HepG2 (cell line): Measurements from ENCODE around the gene RRN3. TPM values are rescaled to one million over a fixed set of nuclear protein-coding genes. Genes with fewer than 3 reads are reported as not detected.

Experiments used
- ATAC-seq: fragments of 200-7000 bp; cut with Tn5 transposase; 3 replicates; pipeline ENCODE4 v1.9.1; 2020; ENCODE audit warnings: mild to moderate bottlenecking, moderate library complexity
- BruUV-seq: library from RNA; stranded (reverse); fragments of 400-500 nt; replicated peaks from 2 replicates; lab custom pipeline; 2021; lab: Mats Ljungman, UMichigan
- CTCF ChIA-PET: fragments of 300-600 bp; formaldehyde crosslinking; extraction: SDS; loops from one replicate; lab custom pipeline; 2021; ENCODE audit warnings: low total read pairs, inconsistent platforms, low intra/inter-chr PET ratio; lab: Yijun Ruan, JAX
- POLR2A ChIA-PET: fragments of 350-600 bp; sonication (Branson Sonifier 250); formaldehyde crosslinking; loops from one replicate; lab custom pipeline; 2020; ENCODE audit warnings: antibody characterized with exemption, inconsistent platforms; lab: Yijun Ruan, JAX
- DNase-seq: peaks from one replicate; pipeline ENCODE4 v3.0.0-alpha.2; 2015; ENCODE audit warnings: low spot score
- FAIRE-seq: peaks from 3 replicates; lab custom pipeline; 2011; peaks lifted over from hg19 to GRCh38; lab: Jason Lieb, UNC
- H2AFZ ChIP-seq: one replicate; pipeline ENCODE4 v1.6.1; 2011; ENCODE audit warnings: low read length, inconsistent platforms
- H3K27ac ChIP-seq: fragments of 300-600 bp; 3 replicates; pipeline ENCODE4 v1.8.0; 2011; ENCODE audit warnings: mixed run types, mild to moderate bottlenecking, mixed read lengths, low read length, inconsistent platforms; ENCODE audit not compliant: insufficient read depth; ENCODE audit errors: extremely low read length
- H3K27me3 ChIP-seq, 2 experiments: fragments of 200-600 bp in 1 of 2; 2 replicates in 1 of 2; 3 replicates in 1 of 2; pipeline versions ENCODE4 v1.6.0 to v1.8.0; 2011; ENCODE audit warnings: low read length in 2 of 2, mild to moderate bottlenecking in 2 of 2, moderate library complexity in 2 of 2, inconsistent platforms in 1 of 2; ENCODE audit not compliant: insufficient read depth in 2 of 2, control insufficient read depth in 1 of 2
- H3K36me3 ChIP-seq, 2 experiments: fragments of 200-600 bp in 1 of 2; replicated peaks in 1 of 2; 2 replicates in 1 of 2; 3 replicates in 1 of 2; pipeline versions ENCODE4 v1.5.1 to v1.8.0; 2011; ENCODE audit warnings: low read length in 2 of 2, inconsistent platforms in 1 of 2; ENCODE audit not compliant: insufficient read depth in 2 of 2, control insufficient read depth in 1 of 2
- H3K4me1 ChIP-seq: 2 replicates; pipeline ENCODE4 v1.5.1; 2012; ENCODE audit warnings: low read length, inconsistent platforms; ENCODE audit not compliant: insufficient read depth
- H3K4me2 ChIP-seq: 2 replicates; pipeline ENCODE4 v1.6.0; 2011; ENCODE audit warnings: low read depth, low read length, inconsistent platforms
- H3K4me3 ChIP-seq, 3 experiments: fragments of 200-600 bp in 1 of 3; sonication (generic), shearing (Covaris generic) in 1 of 3; replicated peaks in 1 of 3; 2 replicates each; pipeline ENCODE4 v1.5.1; 2011 to 2016; ENCODE audit warnings: low read length in 3 of 3, inconsistent platforms in 2 of 3, low read depth in 2 of 3, mild to moderate bottlenecking in 2 of 3, control low read depth in 1 of 3, mixed read lengths in 1 of 3; ENCODE audit not compliant: insufficient read depth in 1 of 3
- H3K79me2 ChIP-seq: one replicate; pipeline ENCODE4 v1.6.1; 2011; ENCODE audit warnings: low read length, inconsistent platforms; ENCODE audit not compliant: insufficient read depth
- H3K9ac ChIP-seq: 2 replicates; pipeline ENCODE4 v1.6.0; 2011; ENCODE audit warnings: mild to moderate bottlenecking, low read depth, low read length, inconsistent platforms; ENCODE audit not compliant: insufficient read depth
- H3K9me3 ChIP-seq: 2 replicates; pipeline ENCODE4 v1.5.1; 2012; ENCODE audit warnings: mild to moderate bottlenecking, low read length
- H4K20me1 ChIP-seq: 2 replicates; pipeline ENCODE4 v1.6.0; 2011; ENCODE audit warnings: inconsistent platforms, mild to moderate bottlenecking, low read length, moderate library complexity; ENCODE audit not compliant: insufficient read depth
- DDIT3 ChIP-seq: sonication (generic); formaldehyde crosslinking; IDR thresholded peaks from 2 replicates; pipeline ENCODE4 v1.4.0; 2020; ENCODE audit warnings: mild to moderate bottlenecking, missing genetic modification reagents
- ELF1 ChIP-seq: sonication (generic); formaldehyde crosslinking; IDR thresholded peaks from 2 replicates; pipeline ENCODE4 v1.4.0; 2020; ENCODE audit warnings: missing genetic modification reagents
- GMEB1 ChIP-seq: sonication (generic); formaldehyde crosslinking; IDR thresholded peaks from 2 replicates; pipeline ENCODE4 v1.5.1; 2020; ENCODE audit warnings: missing genetic modification reagents, mild to moderate bottlenecking, borderline replicate concordance
- HHEX ChIP-seq: IDR thresholded peaks from 2 replicates; pipeline ENCODE4 v1.6.1; 2016; ENCODE audit warnings: control low read depth
- MYNN ChIP-seq: sonication (generic); formaldehyde crosslinking; IDR thresholded peaks from 2 replicates; pipeline ENCODE4 v1.4.0; 2020; ENCODE audit warnings: mild to moderate bottlenecking, low read depth, missing genetic modification reagents
- PTBP1 ChIP-seq: fragments of 200-400 bp; formaldehyde crosslinking; IDR thresholded peaks from 2 replicates; pipeline ENCODE4 v1.6.1; 2018; ENCODE audit warnings: low read length, low read depth; ENCODE audit not compliant: poor library complexity, severe bottlenecking
- THAP8 ChIP-seq: sonication (generic); formaldehyde crosslinking; IDR thresholded peaks from 2 replicates; pipeline ENCODE4 v1.5.1; 2020; ENCODE audit warnings: missing genetic modification reagents, mild to moderate bottlenecking, borderline replicate concordance
- TP53 ChIP-seq: sonication (generic); formaldehyde crosslinking; conservative IDR thresholded peaks from 2 replicates; pipeline ENCODE4 v1.4.0; 2020; ENCODE audit warnings: missing genetic modification reagents
- ZMYM2 ChIP-seq: sonication (generic); formaldehyde crosslinking; IDR thresholded peaks from 2 replicates; pipeline ENCODE4 v1.8.0; 2022; ENCODE audit warnings: mild to moderate bottlenecking, missing genetic modification reagents
- ZNF33B ChIP-seq: sonication (generic); formaldehyde crosslinking; IDR thresholded peaks from 2 replicates; pipeline ENCODE4 v1.5.1; 2020; ENCODE audit warnings: mild to moderate bottlenecking, missing genetic modification reagents
- ZNF460 ChIP-seq: sonication (generic); formaldehyde crosslinking; IDR thresholded peaks from 2 replicates; pipeline ENCODE4 v1.5.1; 2020; ENCODE audit warnings: missing genetic modification reagents, mild to moderate bottlenecking, borderline replicate concordance
- ZNF512 ChIP-seq: sonication (generic); formaldehyde crosslinking; IDR thresholded peaks from 2 replicates; pipeline ENCODE4 v1.4.0; 2020; ENCODE audit warnings: mild to moderate bottlenecking, missing genetic modification reagents
- ZNF687 ChIP-seq: sonication (generic); formaldehyde crosslinking; IDR thresholded peaks from 2 replicates; pipeline ENCODE4 v1.5.1; 2020; ENCODE audit warnings: mild to moderate bottlenecking, missing genetic modification reagents, moderate library complexity
- WGBS: methylation state at CpG from one replicate; pipeline ENCODE4 v1.1.6; 2017; ENCODE audit warnings: low lambda C conversion rate; 5-methylcytosine and 5-hydroxymethylcytosine counted together
- in situ Hi-C: cut with HindIII; loops from 2 replicates; pipeline ENCODE4 v1.10.0; 2017; ENCODE audit warnings: low pct_unique_long_range_greater_than_20kb; ENCODE audit not compliant: extremely low pct_ligation_motif_present
- intact Hi-C: fragments of 100-400 bp; cut with micrococcal nuclease; formaldehyde crosslinking; loops from one replicate; pipeline ENCODE4 v1.10.0; 2022; ENCODE audit not compliant: unreplicated experiment
- polyA plus RNA-seq, 8 experiments: library from polyadenylated mRNA; depleted of rRNA in 3 of 8; stranded (reverse) in 7 of 8; unstranded in 1 of 8; fragments of >200 nt; fragmentation: Illumina TruSeq in 4 of 8; extraction: Trizol in 4 of 8; gene quantifications; 2 replicates each; pipeline versions ENCODE4 v1.2.1 to v1.2.3, GENCODE V29; 2011 to 2016; ENCODE audit warnings: low read depth in 4 of 8, missing spikeins in 1 of 8, mixed read lengths in 1 of 8; ENCODE audit not compliant: insufficient read depth in 1 of 8
- total RNA-seq, 5 experiments: library from RNA; depleted of rRNA; stranded (reverse); fragments of >200 nt; fragmentation: Illumina TruSeq; extraction: Trizol; gene quantifications; 2 replicates each; pipeline ENCODE4 v1.2.3, GENCODE V29; 2016; ENCODE audit warnings: low read depth in 1 of 5

RRN3 gene
- total and polyA plus RNA-seq, 2 of the 13 experiments (the other 11 are each of a cell fraction or from before 2014, with no cell fraction given) = 45.8 to 67.0 TPM

GRCh38 chr16:15055141-15056053 is 38.7 kb downstream of the RRN3 start:
- in situ Hi-C loops = loop anchor here (25.0 kb wide), 1 partner anchor 168 kb away; no protein-coding TSS in a partner anchor
- Histone ChIP-seq H3K9ac (peak overlapping the region; percentile 83), H3K79me2 (peaks cover 38% of the 10 kb centered on the region), H3K27ac (peak overlapping the region; percentile 48), H3K4me1 (peaks cover 70% of the 10 kb centered on the region), H3K9me3 (no peaks in the 10 kb centered on the region), H3K27me3 (no peaks in the 10 kb centered on the region; a peak in 1 of 5 replicates), H3K4me3 (peak overlapping the region; percentile 91 to 99 (median 95)), H4K20me1 (no peaks in the 10 kb centered on the region), H2AFZ (no peak overlapping the region), H3K36me3 (peaks cover 2 to 17% of the 10 kb centered on the region in 2 experiments; a peak in 4 of 5 replicates), H3K4me2 (peak overlapping the region; percentile 81)
- DNase-seq = peak; percentile 34
- POLR2A ChIA-PET = interaction anchor here (0.8 to 1.0 kb wide), 2 partner anchors 17 to 22 kb away, joined by 3 read pairs; no protein-coding TSS in a partner anchor
- intact Hi-C loops = loop anchor here (2.0 kb wide), 1 partner anchor 33 kb away; no protein-coding TSS in a partner anchor
- WGBS = 2% methylated on average over 36 of the region's 81 CpGs
- CTCF ChIA-PET = no interaction called here
- ATAC-seq = peak; percentile 4; the same call in 2 of the 3 replicates
- no TSS peak for BruUV-seq
- no peak for FAIRE-seq
- TF ChIP-seq GMEB1 (CRISPR knock-in tag) (no peak), ZMYM2 (CRISPR knock-in tag) (0 out of 2 replicates have a peak, but pooled peaks have one; percentile 12), ZNF687 (CRISPR knock-in tag) (peak; percentile 78), TP53 (CRISPR knock-in tag) (peak; percentile 79; the same call in 1 of the 2 replicates), MYNN (peak; percentile 29; the same call in 1 of the 2 replicates), DDIT3 (CRISPR knock-in tag) (no peak), PTBP1 (peak; percentile 94), ZNF33B (CRISPR knock-in tag) (no peak), HHEX (CRISPR knock-in tag) (no peak), ZNF460 (no peak), ELF1 (CRISPR knock-in tag) (no peak), ZNF512 (CRISPR knock-in tag) (0 out of 2 replicates have a peak, but pooled peaks have one; percentile 61), THAP8 (CRISPR knock-in tag) (peak; percentile 28)
